GM18519 (cell line): Measurements from ENCODE around the gene TRPM7.
"Not testable (repeated sequence)": the region's sequence is repeated elsewhere in the genome, so short reads cannot be mapped to it uniquely, and the experiment has no call there.

Source experiments
- ATAC-seq: cut with Tn5 transposase; IDR thresholded peaks from one replicate; pipeline ENCODE4 v1.9.1; 2021; ENCODE audit warnings: mild to moderate bottlenecking, moderate library complexity; ENCODE audit not compliant: unreplicated experiment, low FRiP score

The TRPM7 gene, protein sequence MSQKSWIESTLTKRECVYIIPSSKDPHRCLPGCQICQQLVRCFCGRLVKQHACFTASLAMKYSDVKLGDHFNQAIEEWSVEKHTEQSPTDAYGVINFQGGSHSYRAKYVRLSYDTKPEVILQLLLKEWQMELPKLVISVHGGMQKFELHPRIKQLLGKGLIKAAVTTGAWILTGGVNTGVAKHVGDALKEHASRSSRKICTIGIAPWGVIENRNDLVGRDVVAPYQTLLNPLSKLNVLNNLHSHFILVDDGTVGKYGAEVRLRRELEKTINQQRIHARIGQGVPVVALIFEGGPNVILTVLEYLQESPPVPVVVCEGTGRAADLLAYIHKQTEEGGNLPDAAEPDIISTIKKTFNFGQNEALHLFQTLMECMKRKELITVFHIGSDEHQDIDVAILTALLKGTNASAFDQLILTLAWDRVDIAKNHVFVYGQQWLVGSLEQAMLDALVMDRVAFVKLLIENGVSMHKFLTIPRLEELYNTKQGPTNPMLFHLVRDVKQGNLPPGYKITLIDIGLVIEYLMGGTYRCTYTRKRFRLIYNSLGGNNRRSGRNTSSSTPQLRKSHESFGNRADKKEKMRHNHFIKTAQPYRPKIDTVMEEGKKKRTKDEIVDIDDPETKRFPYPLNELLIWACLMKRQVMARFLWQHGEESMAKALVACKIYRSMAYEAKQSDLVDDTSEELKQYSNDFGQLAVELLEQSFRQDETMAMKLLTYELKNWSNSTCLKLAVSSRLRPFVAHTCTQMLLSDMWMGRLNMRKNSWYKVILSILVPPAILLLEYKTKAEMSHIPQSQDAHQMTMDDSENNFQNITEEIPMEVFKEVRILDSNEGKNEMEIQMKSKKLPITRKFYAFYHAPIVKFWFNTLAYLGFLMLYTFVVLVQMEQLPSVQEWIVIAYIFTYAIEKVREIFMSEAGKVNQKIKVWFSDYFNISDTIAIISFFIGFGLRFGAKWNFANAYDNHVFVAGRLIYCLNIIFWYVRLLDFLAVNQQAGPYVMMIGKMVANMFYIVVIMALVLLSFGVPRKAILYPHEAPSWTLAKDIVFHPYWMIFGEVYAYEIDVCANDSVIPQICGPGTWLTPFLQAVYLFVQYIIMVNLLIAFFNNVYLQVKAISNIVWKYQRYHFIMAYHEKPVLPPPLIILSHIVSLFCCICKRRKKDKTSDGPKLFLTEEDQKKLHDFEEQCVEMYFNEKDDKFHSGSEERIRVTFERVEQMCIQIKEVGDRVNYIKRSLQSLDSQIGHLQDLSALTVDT (N-terminal part only)

DNA sequence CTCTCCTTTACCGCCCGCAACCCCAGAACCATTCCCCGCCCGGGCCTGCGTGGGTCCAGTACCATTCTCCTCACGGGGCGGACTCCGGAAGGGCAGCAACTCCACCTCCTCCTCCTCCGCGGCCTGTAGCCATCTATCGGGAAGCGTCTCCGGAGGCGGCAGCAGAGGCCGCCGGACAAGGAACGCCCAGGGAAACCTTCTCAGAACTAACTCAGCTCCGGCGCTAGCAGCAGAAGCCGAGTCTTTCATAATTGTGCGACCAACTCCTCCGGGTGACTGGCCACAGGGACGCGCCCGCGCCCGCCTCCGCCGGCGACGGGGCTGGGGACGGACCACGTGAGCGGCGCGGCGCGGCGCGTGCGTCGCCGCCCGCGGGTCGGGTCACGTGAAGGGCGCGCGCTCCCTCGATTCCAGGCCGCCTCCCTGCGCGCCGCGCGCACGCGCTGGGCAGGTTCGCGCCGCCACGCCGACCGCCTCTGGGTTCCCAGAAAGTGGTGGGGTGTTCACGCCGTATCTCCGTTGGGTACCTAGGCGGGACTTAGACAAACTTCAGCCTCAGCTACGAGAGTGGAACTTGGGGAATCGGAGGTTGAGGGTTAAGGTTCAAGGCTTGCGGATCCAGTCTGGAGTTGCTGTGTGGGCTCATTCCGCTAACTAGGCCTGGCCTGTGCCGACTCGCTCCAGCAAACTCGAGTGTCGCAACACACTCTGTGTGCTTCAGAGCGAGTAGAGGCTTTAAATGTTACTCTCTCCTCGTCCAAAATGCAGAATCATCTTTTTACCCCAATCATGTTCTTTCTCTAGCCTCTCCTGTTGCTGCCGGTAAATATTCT, at the start of gene TRPM7:
Gene TRPM7, minus strand, starts transcription at position 329 of the 833 bp plus-strand sequence. Its CDS starts 264 bp downstream, at position 65.
- peak; percentile 68 for ATAC-seq

DNA sequence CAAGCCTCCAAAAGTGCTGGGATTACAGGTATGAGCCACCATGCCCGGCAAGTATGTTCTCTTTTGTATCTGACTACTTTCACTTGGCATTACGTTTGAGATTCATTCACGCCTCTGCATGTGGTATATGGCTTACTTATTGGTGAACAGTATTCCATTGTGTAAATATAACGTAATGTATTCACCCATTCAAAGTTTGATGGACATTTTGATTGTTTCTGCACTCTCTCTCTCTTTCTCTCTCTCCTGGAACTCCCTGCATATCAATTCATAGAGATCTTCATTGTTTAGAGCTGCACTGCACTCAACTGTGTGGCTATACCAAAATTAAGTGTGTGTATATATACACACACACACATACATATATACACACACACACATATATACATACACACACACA, 48.6 kb upstream of the TRPM7 start:
- ATAC-seq, result no peak

GRCh38 chr15:50726315-50726714, 39.7 kb upstream of the TRPM7 start:
- no peak for ATAC-seq

- no peak for ATAC-seq
Measured at GRCh38 chr15:50718700-50719125, 32.1 kb upstream of the TRPM7 start.

- ATAC-seq, result no peak
Measured at GRCh38 chr15:50712018-50712417, 25.4 kb upstream of the TRPM7 start.

DNA sequence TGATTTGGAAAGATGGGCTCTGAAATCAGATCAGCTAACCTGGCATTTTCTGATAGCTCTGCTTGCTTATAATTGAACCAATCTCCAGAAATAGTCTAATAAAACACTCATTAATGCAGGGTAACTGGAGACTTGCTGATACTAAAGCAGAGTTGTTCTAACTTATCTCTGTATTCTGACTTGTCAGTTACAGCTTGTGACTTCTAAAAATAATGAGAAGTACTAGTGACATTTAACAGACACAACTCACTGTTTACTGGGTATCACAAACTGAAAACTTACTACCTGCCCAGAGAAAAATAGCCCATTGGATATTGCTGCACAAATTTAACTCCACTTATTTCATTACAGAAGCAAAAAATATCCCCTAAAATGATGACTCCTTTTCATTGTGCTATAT, 24.0 kb upstream of the TRPM7 start:
- no peak for ATAC-seq

GRCh38 chr15:50707878-50708427, 21.4 kb upstream of the TRPM7 start:
- ATAC-seq, result no peak

DNA sequence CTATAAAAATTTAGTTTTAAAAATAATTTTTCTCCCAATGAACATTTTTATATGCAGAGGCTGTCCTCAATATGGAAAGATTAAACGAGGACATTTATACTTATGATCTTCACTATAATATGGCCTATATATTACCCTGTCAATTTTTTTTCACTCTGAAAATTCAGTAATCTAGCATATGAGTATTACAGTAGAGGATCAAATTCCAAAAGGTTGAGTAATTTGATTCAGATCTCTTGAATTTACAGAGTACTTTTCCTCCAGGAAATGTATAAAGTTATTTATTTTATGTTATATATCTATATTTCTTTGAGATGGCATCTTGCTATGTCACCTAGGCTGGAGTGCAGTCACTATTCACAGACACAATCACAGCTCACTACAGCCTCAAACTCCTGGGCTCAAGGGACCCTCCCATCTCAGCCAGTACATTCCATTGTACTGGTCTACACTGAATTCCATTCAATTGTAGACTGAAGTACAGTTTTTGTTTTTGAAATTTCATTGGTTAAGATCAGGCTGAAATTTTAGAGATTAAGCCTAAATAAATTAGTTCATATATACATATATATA, 16.3 kb upstream of the TRPM7 start:
- no peak for ATAC-seq

DNA sequence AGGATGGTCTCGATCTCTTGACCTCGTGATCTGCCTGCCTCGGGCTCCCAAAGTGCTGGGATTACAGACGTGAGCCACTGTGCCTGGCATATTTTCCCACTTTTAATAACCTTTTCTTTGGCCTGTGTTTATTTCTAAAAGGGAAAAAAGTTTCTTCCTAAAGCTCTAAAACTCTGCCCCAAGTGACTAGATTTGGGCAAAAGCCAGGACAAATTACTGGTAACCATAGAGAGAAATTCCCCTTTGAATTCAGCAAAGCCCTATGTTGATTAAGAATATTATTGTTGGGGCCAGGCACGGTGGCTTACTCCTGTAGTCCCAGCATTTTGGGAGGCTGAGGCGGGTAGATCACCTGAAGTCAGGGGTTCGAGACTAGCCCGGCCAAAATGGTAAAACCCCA, 11.5 kb upstream of the TRPM7 start:
- no peak for ATAC-seq

DNA sequence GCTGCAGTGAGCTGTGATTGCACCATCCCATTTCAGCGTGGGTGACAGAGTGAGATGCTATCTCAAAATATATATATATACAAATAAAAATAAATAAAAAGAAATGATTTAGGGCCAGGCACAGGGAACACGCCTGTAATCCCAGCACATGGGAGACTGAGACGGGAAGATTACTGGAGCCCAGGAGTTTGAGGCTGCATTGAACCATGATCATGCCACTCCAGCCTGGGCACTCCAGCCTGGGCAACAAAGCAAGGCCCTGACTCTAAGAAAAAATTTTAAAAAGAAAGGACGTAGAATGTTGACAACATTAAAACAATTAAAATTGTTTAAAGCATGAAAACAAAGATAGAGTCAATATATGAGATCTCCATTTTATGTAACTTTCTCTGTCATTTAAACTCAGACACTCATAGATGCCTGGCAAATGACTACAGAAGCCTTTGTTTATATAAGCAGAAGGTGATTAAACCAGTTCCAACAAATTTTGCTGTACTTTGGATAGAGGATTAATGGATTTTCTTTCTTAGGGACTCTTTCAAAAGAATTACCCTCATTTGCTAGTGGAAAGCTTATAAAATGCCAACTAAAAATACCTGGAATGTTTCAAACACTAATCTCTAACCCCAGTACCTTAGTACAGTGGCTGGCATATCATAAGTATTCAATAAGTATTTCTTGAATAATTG, 10.7 kb upstream of the TRPM7 start:
- no peak for ATAC-seq

DNA sequence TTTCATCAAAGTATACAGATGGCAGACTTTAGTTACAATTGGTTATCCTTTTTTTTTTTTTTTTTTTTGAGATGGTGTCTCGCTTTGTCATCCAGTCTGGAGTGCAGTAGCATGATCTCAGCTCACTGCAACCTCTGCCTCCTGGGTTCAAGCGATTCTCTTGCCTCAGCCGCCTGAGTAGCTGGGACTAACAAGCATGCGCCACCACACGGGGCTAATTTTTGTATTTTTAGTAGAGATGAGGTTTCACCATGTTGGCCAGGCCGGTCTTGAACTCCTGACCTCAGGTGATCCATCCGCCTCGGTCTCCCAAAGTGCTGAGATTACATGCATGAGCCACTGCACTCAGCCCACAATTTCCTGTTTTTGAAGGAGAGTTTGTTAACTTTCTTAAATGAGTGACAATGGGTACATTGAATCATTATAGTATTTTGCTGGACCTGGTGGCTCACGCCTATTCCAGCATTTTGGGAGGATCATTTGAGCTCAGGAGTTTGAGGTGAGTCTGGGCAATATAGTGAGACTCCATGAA, 8.1 kb upstream of the TRPM7 start:
- not testable (repeated sequence) for ATAC-seq

DNA sequence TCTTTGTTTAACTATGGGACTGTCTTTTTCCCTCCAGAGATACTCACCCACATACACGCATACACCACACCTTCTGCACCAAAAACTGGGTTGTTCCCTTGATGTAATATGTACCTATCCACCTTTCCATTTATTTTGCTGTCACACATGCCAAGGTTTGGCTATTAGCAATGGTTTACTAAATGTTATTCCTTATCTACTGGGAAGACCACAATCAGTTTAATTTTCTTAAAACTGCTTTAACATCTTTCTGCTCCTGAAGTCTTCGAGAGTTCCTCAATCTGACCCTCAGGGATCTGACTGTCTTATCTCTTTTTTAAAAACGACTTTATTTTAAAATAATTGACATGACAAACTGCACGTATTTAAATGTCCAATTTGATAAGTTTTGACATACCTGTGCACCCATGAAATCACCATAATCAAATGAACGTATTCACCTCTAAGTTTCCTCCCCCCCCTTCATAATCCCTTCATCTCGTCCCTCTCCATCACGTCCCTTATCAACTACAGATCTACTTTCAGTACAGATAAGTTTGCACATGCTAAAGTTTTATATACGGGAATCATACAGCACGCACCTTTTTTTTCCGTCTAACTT, 805 bp upstream of the TRPM7 start:
- ATAC-seq, result peak; percentile 5

- ATAC-seq, result peak; percentile 22
Measured at GRCh38 chr15:50685976-50686468, 575 bp downstream of the TRPM7 start.

DNA sequence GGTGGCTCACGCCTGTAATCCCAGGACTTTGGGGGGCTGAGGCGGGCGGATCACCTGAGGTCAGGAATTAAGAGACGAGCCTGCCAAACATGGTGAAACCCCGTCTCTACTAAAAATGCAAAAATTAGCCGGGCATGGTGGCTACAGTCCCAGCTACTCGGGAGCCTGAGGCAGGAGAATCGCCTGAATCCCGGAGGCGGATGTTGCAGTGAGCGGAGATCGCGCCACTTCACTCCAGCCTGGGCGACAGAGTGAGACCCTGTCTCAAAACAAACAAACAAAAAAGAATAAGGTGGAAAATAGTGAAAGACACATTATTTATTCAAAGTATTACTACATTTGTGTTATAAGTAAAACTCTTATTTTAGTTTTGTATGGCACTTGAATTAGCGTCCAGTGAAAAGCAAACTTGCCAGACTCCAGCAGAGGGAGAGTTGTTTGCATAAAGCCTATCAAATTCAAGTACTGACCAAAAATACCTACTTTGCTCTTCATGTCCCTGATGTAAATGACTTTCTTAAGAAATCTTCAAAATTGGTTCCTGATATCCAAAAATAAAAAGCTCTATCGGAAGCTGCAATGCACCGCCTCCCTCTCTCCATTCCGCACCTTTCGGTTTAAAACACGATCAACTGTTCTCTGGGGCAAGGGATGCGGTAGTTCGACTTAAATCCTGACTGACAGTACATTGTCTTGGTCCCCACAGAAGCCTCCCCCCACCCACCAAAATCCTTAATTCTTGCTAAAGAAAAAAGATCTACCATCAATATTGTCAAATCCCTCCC, 1.2 kb downstream of the TRPM7 start:
- no peak for ATAC-seq

DNA sequence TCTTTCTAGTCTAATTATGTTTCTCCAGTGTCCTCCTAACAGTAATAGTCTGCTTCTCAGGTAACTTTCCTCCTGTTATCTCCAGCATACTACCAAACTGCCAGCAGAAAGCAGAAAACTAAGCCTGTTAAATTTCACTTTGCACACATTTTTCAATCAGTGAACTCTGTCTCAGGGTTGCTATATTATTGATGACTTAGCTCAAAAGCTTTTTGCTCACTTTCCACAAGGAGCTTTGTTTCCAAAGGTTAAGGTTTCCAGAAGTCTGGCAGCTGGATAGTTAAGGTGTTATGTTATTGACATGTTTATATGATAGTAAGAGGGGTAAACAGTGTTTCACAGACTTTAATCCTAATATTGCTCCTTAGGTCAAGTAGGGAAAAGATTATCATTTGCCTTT, 5.1 kb downstream of the TRPM7 start:
- ATAC-seq, result no peak

DNA sequence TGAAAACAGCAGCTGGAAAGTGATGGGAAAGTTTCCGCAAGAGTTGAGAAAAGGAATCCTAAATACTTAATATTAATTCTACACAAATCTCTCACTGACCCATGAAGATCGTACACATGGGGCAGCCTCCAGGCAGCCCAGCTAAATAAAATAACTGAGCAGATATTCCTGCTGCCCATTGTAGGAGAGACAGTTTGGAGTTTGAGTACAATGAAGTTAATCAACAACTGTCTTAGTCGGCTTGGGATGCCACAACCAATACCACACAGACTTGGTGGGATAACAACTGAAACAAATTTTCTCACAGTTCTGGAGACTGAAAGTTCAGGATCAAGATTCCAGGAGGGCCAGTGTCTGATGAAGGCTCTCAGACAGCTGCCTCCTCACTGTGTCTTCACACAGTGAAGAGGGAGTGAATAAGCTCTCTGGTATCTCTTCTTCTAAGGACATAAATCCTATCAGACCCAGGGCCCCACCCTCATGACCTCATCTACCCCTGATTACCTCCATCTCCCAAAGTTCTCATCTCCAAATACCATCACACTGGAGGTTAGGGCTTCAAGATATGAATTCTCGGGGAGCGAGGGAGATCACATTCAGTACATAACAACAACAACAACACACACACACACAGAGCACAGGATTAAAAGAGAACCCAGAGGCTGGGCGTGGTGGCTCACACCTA, 9.7 kb downstream of the TRPM7 start:
- ATAC-seq, result no peak
